ENCODE results near the gene GRIK4.
"Not testable (repeated sequence)": the region's sequence is repeated elsewhere in the genome, so short reads cannot be mapped to it uniquely, and the experiment has no call there.

GRIK4 gene

DNA sequence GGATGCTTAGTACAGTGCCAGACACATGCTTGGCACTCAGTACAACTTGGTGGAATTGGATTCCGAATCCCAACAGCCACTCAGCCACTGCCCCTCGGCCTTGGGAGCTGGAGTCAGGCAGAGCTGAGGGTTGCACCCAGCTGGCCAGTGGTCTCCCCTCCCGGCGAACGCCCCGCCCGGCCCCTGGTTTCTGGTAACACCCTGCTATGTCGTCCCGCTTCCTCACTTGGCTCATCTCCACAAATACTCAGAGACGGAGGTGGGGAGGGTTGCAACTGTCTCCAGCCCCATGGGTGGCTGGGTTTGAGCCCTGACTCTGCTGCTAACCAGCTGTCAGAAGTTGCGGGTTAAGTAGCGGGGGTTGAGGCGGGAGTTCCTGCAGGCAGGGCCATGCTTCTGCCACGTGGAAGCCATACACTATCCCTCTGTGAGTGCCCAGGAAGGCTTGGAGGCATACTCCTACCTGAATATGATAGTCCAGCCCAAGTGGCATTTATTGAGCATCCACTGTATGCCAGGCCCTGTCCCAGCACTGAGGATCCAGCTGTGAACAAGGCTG, 67.1 kb downstream of the GRIK4 start:
- CTCF ChIA-PET = interaction anchor here (1.2 kb wide), 1 partner anchor 69 kb away, joined by 3 read pairs; no protein-coding TSS in a partner anchor
- DNase-seq (ENCODE audit: low read depth, low spot score) = no peak
- POLR2A ChIA-PET = no interaction called here
- H3K4me3 ChIP-seq (ENCODE audit: low read depth, low read length) = no peak overlapping the region
- TF ChIP-seq, protein P1, sequence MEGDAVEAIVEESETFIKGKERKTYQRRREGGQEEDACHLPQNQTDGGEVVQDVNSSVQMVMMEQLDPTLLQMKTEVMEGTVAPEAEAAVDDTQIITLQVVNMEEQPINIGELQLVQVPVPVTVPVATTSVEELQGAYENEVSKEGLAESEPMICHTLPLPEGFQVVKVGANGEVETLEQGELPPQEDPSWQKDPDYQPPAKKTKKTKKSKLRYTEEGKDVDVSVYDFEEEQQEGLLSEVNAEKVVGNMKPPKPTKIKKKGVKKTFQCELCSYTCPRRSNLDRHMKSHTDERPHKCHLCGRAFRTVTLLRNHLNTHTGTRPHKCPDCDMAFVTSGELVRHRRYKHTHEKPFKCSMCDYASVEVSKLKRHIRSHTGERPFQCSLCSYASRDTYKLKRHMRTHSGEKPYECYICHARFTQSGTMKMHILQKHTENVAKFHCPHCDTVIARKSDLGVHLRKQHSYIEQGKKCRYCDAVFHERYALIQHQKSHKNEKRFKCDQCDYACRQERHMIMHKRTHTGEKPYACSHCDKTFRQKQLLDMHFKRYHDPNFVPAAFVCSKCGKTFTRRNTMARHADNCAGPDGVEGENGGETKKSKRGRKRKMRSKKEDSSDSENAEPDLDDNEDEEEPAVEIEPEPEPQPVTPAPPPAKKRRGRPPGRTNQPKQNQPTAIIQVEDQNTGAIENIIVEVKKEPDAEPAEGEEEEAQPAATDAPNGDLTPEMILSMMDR (IDR thresholded peaks at IDR 0.05; ENCODE audit: insufficient read depth, low read length, missing control alignments) = no peak

DNA sequence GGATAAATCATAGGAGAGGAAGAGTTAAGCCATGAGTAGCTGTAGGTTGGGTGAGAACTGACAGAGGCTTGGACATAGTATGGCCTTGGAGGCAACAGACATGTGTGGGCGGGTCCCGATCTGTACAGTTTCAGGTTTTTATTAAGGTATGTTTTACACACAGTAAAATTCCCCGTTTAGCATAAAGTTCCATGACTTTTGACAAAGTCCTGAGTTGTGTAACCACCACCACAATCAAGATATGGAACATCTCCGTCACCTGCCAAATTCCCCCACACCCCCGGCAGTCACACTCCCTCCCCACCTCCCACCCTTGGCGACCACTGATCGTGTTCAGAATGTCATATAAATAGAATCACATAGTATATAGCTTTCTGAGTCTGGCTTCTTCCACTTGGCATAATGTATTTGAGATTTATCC, 68.1 kb downstream of the GRIK4 start:
- no peak overlapping the region for H3K4me3 ChIP-seq (ENCODE audit: low read depth, low read length)
- no peak for DNase-seq (ENCODE audit: low read depth, low spot score)
- TF ChIP-seq, protein P1 (IDR thresholded peaks at IDR 0.05; ENCODE audit: insufficient read depth, low read length, missing control alignments) = no peak
- POLR2A ChIA-PET = no interaction called here
- CTCF ChIA-PET = no interaction called here

DNA sequence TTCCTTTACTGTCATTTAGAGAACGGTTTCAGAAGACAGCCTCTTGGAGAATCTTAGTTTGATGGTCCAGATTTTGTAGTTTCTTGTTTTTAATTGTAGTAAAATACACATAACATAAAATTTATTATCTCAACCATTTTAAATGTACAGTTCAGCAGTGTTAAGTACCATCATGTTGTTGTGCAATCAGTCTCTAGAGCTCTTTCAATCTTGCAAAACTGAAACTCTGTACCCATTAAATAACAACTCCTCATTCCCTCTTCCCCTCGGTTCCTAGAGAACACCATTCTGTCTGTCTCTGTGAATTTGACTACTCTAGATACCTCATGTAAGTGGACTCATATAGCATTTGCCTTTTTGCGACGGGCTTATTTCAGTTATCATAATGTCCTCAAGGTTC, 69.8 kb downstream of the GRIK4 start:
- TF ChIP-seq, protein P1 (IDR thresholded peaks at IDR 0.05; ENCODE audit: insufficient read depth, low read length, missing control alignments) = no peak
- ChIA-PET CTCF (no interaction called here), POLR2A (no interaction called here)
- DNase-seq (ENCODE audit: low read depth, low spot score) = no peak
- no peak overlapping the region for H3K4me3 ChIP-seq (ENCODE audit: low read depth, low read length)

DNA sequence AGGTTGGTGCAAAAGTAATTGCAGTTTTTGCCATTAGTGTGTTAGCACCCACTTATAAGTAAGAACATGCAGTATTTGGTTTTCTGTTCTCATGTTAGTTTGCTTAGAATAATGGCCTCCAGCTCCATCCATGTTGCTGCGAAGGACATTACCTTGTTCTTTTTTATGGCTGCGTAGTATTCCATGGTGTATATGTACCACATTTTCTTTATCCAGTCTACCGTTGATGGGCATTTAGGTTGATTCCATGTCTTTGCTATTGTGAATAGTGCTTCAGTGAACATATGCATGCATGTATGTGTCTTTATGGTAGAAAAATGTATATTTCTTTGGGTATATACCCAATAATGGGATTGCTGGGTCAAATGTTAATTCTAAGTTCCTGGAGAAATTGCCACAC, 71.0 kb downstream of the GRIK4 start:
- CTCF ChIA-PET, POLR2A ChIA-PET: not testable (repeated sequence)

DNA sequence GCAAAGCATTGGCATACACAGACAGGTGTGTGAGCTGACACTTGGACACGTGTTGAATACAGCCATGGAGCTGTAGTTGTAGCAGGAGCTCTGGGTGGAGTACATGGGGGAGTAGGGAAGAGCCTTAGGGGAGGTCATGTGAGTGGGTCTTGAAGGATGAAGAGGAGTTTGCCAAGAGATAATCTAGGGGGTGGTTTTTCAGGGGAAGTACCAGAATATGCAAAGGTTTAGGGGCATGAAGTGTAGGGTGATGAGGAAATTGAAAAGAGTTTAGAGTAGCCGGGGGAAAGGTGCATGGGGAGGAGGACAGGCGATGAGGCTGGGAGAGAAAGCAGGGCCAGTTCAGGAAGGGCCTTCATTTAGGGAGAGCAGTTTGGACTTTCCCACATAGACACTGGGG, 74.5 kb downstream of the GRIK4 start:
- POLR2A ChIA-PET = no interaction called here

More for the DNA sequence above, 71.0 kb downstream of the GRIK4 start:
- not testable (repeated sequence) for H3K4me3 ChIP-seq (ENCODE audit: low read depth, low read length); DNase-seq (ENCODE audit: low read depth, low spot score)

DNA sequence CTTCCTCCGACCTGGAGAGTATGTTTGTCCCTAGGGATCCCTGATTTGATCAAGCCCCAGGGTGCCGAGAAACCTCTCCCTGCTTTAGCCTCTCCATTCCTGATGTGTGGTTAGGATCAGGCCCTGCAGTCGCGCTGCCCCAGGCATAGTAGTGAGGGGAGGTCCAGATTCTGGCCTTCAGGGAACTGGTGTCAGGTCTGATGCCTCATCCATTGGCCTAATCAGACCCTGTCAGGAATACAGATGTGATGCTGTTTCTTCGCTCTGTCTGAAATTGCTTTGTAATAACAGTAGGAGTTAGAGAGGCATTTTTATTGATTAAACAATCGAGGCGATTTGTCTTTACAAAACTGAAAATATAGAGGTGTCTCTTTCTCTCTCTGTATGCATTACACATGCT, 75.2 kb downstream of the GRIK4 start:
- no peak overlapping the region for H3K4me3 ChIP-seq (ENCODE audit: low read depth, low read length)
- CTCF ChIA-PET = interaction anchor here (1.2 kb wide), 1 partner anchor 98 kb away, joined by 4 read pairs; no protein-coding TSS in a partner anchor
- no peak for DNase-seq (ENCODE audit: low read depth, low spot score)
- TF ChIP-seq, protein P1 (IDR thresholded peaks at IDR 0.05; ENCODE audit: insufficient read depth, low read length, missing control alignments) = no peak
- POLR2A ChIA-PET = no interaction called here

More for the DNA sequence above, 74.5 kb downstream of the GRIK4 start:
- DNase-seq (ENCODE audit: low read depth, low spot score) = no peak
- TF ChIP-seq, protein P1 (IDR thresholded peaks at IDR 0.05; ENCODE audit: insufficient read depth, low read length, missing control alignments) = no peak
- no peak overlapping the region for H3K4me3 ChIP-seq (ENCODE audit: low read depth, low read length)
- CTCF ChIA-PET = no interaction called here

DNA sequence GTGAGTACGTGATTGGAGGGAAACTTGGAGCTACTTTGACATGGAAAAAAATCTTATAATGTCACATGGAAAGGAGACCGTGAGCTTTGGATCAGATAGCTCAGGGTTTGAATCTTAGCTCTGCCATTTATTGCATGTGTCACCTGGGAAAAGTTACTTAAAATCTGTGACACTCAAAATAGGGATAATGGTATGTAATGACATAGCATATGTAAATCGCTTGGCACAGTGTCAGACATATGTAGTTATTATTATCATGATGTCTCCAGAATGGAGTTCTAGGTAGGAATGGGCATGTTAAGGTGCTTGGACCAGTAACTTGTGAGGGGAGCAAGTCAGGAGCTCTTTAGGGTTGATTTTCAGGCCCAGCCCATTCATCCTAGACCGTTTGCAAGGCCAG, 75.8 kb downstream of the GRIK4 start:
- ChIA-PET CTCF (interaction anchor here (1.2 kb wide), 1 partner anchor 98 kb away, joined by 4 read pairs; no protein-coding TSS in a partner anchor), POLR2A (no interaction called here)
- no peak for DNase-seq (ENCODE audit: low read depth, low spot score)
- H3K4me3 ChIP-seq (ENCODE audit: low read depth, low read length) = no peak overlapping the region
- TF ChIP-seq, protein P1 (IDR thresholded peaks at IDR 0.05; ENCODE audit: insufficient read depth, low read length, missing control alignments) = no peak

Measured in AG04449 (cell line).